ENCODE measurements around the gene RNASE7.

The RNASE7 gene

GRCh38 chr14:21055432-21056117 is 13.4 kb downstream of the RNASE7 start:
- in situ Hi-C loops (cut with HindIII; ENCODE audit: low pct_unique_long_range_greater_than_20kb, low sequenced_read_pairs): no loop called here
- no peak for TF ChIP-seq JUND (IDR thresholded peaks at IDR 0.05; ENCODE audit: low read depth)
- DNase-seq (ENCODE audit: low read depth in 1 of 2, low spot score in 1 of 2): no peak

DNA sequence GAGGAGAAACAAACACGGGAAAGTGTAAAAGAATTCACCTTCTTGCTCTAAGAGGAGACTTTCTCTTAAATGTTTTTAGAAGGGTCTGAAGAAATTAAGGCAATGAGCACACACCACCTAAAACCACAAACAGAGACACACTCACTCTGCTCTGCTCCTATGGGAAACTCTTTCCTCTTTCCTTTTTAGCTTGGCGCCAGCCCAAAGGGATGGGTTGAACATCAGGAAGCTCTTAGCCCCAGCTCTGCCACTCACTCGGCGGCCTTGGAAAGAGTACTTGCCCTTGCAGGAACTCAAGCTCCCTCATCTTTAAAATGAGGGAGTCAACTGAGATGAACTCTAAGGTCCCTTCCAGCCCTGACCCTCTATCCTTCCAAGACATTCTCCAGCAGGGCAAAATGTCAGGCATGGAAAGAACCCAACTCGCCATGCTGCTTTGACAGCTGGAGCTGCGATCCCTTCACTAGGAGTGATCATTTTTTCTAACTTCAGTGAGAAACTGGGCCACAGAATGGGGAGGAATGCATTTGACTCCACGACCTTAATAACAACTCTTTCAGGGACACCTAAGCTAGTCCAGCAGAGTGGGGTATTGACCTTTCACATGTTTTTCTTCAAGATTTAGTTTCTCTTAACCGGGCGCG is 14.5 kb downstream of the RNASE7 start:
- in situ Hi-C loops (cut with HindIII; ENCODE audit: low pct_unique_long_range_greater_than_20kb, low sequenced_read_pairs): no loop called here
- TF ChIP-seq JUND (IDR thresholded peaks at IDR 0.05; ENCODE audit: low read depth): no peak
- DNase-seq (ENCODE audit: low read depth in 1 of 2, low spot score in 1 of 2): no peak

- no peak for TF ChIP-seq JUND (IDR thresholded peaks at IDR 0.05; ENCODE audit: low read depth)
- no peak for DNase-seq (ENCODE audit: low read depth in 1 of 2, low spot score in 1 of 2)
- in situ Hi-C loops (cut with HindIII; ENCODE audit: low pct_unique_long_range_greater_than_20kb, low sequenced_read_pairs): no loop called here
Observed at GRCh38 chr14:21057803-21058675, 15.9 kb downstream of the RNASE7 start, which contains the start of gene RNASE8. Gene RNASE8 (plus strand): TSS chr14:21057822. CDS start chr14:21057893, 71 bp downstream.

DNA sequence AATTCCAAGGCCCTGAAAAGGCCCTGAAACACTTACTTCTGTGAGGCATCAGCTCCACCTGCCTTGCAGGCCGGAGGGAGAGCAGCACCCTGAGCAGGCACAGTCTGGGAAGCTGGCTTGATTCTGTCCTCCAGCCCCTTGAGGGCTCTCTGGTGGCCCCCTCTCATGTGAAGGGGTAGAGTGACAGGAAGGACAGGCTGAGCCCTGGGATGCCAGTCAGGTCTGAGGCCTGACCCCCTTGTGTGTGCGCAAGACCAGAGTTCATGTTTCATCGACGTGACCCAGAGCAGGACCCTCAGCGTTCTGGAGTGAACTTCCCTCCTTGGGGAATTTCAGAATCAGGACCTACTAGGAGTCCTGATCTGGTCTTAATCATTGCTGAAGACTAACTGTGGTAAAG is 16.7 kb downstream of the RNASE7 start:
- TF ChIP-seq JUND (IDR thresholded peaks at IDR 0.05; ENCODE audit: low read depth): no peak
- DNase-seq (ENCODE audit: low read depth in 1 of 2, low spot score in 1 of 2): no peak
- in situ Hi-C loops (cut with HindIII; ENCODE audit: low pct_unique_long_range_greater_than_20kb, low sequenced_read_pairs): no loop called here

- DNase-seq (ENCODE audit: low read depth in 1 of 2, low spot score in 1 of 2): no peak
- in situ Hi-C loops (cut with HindIII; ENCODE audit: low pct_unique_long_range_greater_than_20kb, low sequenced_read_pairs): no loop called here
- no peak for TF ChIP-seq JUND (IDR thresholded peaks at IDR 0.05; ENCODE audit: low read depth)
Observed at GRCh38 chr14:21059842-21060613, 17.9 kb downstream of the RNASE7 start.

- no peak for DNase-seq (ENCODE audit: low read depth in 1 of 2, low spot score in 1 of 2)
- in situ Hi-C loops (cut with HindIII; ENCODE audit: low pct_unique_long_range_greater_than_20kb, low sequenced_read_pairs): no loop called here
- TF ChIP-seq JUND (IDR thresholded peaks at IDR 0.05; ENCODE audit: low read depth): no peak
Observed at GRCh38 chr14:21060614-21061346, 18.6 kb downstream of the RNASE7 start.

DNA sequence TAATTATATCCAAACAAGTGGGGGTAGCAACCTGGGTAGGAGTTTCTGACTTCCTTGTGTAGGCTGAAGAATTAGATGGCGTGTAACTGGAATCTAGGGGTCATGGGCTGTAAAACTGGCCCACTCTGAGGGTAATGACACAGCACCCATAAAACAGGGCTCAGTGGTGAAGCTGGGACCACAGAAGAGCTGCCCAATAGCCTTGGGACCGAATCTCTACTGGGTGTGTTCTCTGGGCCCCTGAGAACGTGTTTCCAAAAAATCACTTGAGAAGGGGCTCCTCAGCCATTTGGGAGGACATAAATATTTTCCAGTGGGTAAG is 19.1 kb downstream of the RNASE7 start:
- TF ChIP-seq JUND (IDR thresholded peaks at IDR 0.05; ENCODE audit: low read depth): no peak
- in situ Hi-C loops (cut with HindIII; ENCODE audit: low pct_unique_long_range_greater_than_20kb, low sequenced_read_pairs): no loop called here
- no peak for DNase-seq (ENCODE audit: low read depth in 1 of 2, low spot score in 1 of 2)

DNA sequence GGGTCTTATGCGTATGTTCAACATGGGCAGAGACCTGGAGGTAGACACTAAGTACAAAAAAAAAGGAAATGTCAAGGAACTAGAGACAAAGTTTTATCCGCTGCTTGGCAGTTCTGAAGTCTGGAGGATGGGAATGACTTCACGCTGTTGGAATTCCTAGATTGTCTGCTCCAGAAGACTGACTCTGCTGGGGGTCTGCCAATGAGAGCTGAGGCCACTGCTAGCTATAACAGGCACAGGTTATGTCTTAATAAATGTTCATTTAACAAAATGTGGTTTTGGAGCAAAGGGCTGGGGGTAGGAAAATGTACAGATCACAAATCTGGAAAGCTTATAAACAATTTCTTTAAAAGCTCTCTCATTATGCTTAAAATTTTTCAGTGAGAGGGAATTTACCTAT is 21.3 kb downstream of the RNASE7 start:
- no peak for DNase-seq (ENCODE audit: low read depth in 1 of 2, low spot score in 1 of 2)
- no peak for TF ChIP-seq JUND (IDR thresholded peaks at IDR 0.05; ENCODE audit: low read depth)
- in situ Hi-C loops (cut with HindIII; ENCODE audit: low pct_unique_long_range_greater_than_20kb, low sequenced_read_pairs): no loop called here

- in situ Hi-C loops (cut with HindIII; ENCODE audit: low pct_unique_long_range_greater_than_20kb, low sequenced_read_pairs): no loop called here
- DNase-seq (ENCODE audit: low read depth in 1 of 2, low spot score in 1 of 2): peak; percentile 53 to 62
- no peak for TF ChIP-seq JUND (IDR thresholded peaks at IDR 0.05; ENCODE audit: low read depth)
Observed at GRCh38 chr14:21066882-21067502, 24.8 kb downstream of the RNASE7 start.

DNA sequence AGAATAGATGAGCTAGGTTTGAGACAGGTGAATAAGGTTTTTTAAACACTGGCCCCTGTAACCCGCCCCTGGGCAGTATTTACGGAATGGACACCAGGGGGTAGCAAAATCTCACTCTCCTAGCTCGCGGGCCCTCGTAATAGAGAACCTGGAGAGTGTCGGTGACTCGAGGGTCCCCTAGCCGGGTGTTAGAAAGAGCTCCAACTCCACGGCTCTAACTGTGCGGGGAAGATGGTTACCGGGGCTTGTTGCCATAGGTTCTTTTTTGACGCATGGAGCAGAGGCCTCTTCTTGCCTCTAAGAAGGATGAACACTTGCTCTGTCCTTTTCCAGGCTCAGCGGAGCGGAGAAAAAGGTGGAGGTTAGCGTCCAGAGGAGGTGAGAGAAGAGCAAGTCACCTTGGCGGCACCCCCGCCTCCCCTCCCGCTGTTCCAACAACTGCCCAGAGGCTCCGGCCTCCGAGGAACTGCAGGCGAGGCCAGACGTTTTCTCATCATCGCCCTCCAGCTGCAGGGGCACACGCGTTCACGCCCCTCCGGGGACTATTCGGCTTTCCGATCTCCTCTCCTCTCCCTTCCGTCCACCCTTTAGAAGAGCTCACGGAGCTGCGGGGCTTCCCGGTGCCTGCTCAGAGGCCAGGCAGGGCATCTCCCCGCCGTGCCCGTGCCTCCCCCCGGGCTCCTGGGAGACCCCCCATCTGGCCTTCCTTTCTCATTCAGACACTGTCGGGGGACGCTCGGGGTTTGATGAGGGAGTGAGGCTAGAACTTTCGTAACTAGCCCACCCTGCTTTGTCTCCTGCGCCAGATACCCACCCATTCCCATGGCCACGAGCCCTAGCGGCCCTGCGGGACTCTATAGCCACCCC is 26.6 kb downstream of the RNASE7 start:
- no peak for TF ChIP-seq JUND (IDR thresholded peaks at IDR 0.05; ENCODE audit: low read depth)
- in situ Hi-C loops (cut with HindIII; ENCODE audit: low pct_unique_long_range_greater_than_20kb, low sequenced_read_pairs): no loop called here
- DNase-seq (ENCODE audit: low read depth in 1 of 2, low spot score in 1 of 2): peak; percentile 46 to 57

All from T47D (cell line).